Measurements from ENCODE around the gene PLCE1.

DNA sequence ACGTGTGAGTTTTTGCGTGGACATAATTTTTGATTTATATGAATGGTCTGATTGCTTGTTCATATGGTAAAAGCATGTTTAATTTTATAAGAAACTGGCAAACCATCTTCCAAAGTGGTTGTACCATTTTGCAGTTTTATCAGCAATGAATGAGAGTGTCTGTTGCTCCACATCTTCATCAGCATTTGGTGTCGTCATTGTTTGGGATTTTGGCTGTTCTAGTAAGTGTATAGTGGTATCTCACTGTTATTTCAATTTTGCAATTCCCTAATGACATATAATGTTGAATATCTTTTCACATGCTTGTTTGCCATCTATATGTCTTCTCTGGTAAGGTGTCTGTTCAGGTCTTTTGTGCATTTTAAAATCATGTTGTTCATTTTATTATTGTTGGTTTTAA is 13.2 kb upstream of the PLCE1 start:
- no peak for TF ChIP-seq L3MBTL2 (conservative IDR thresholded peaks at IDR 0.05)
- TF ChIP-seq BHLHE40 (IDR thresholded peaks at IDR 0.05; ENCODE audit: borderline replicate concordance), result no peak
- no peak for TF ChIP-seq FOXA1 (IDR thresholded peaks at IDR 0.05)
- no peak for TF ChIP-seq FOXK2 (IDR thresholded peaks at IDR 0.05)
- no peak for TF ChIP-seq SUZ12 (IDR thresholded peaks at IDR 0.05)
- no peak for TF ChIP-seq LEF1 (IDR thresholded peaks at IDR 0.05; ENCODE audit: borderline replicate concordance)
- TF ChIP-seq, protein P1, sequence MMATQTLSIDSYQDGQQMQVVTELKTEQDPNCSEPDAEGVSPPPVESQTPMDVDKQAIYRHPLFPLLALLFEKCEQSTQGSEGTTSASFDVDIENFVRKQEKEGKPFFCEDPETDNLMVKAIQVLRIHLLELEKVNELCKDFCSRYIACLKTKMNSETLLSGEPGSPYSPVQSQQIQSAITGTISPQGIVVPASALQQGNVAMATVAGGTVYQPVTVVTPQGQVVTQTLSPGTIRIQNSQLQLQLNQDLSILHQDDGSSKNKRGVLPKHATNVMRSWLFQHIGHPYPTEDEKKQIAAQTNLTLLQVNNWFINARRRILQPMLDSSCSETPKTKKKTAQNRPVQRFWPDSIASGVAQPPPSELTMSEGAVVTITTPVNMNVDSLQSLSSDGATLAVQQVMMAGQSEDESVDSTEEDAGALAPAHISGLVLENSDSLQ (IDR thresholded peaks at IDR 0.05), result no peak
- no peak for TF ChIP-seq HDGF (IDR thresholded peaks at IDR 0.05; ENCODE audit: borderline replicate concordance)
- TF ChIP-seq FOXM1 (IDR thresholded peaks at IDR 0.05; ENCODE audit: borderline replicate concordance), result no peak
- TF ChIP-seq ELF4 (IDR thresholded peaks at IDR 0.05), result no peak

Measured in HEK293T (cell line).